ENCODE measurements around the gene CEP55. TPM values are rescaled to one million over a fixed set of nuclear protein-coding genes. Genes with fewer than 3 reads are reported as not detected.

The CEP55 gene
- total RNA-seq, 1 experiment from 2014 or later = 68.5 TPM

GRCh38 chr10:93475871-93476270, 20.5 kb upstream of the CEP55 start:
- no peak for DNase-seq (ENCODE audit: low spot score)
- H3K27me3 ChIP-seq (replicated peaks; ENCODE audit: insufficient read depth, low read depth, low read length, poor library complexity) = no peaks in the 10 kb centered on the region
- no peak for TF ChIP-seq CTCF (conservative IDR thresholded peaks at IDR 0.05; ENCODE audit: low read depth, low read length)
- TF ChIP-seq EZH2 (IDR thresholded peaks at IDR 0.05; ENCODE audit: borderline replicate concordance, low read depth, low read length, poor library complexity, severe bottlenecking) = no peak
- H3K9me3 ChIP-seq (ENCODE audit: low read depth, low read length, poor library complexity, severe bottlenecking) = no peaks in the 10 kb centered on the region
- peaks cover 4% of the 10 kb centered on the region for H3K4me1 ChIP-seq (ENCODE audit: insufficient read depth, low read length, poor library complexity, severe bottlenecking)
- BruUV-seq (replicated peaks) = no TSS peak
- no peak overlapping the region for H3K27ac ChIP-seq (ENCODE audit: low read depth, low read length, poor library complexity, severe bottlenecking)
- ChIA-PET POLR2A (ENCODE audit: low non-redundant PET) (no interaction called here), CTCF (interaction anchor here (0.7 kb wide), 2 partner anchors 63 to 100 kb away, joined by 3 to 14 read pairs; no protein-coding TSS in a partner anchor)
- H3K36me3 ChIP-seq (ENCODE audit: insufficient read depth, low read length, poor library complexity, severe bottlenecking) = no peaks in the 10 kb centered on the region
- intact Hi-C loops (cut with micrococcal nuclease; ENCODE audit: unreplicated experiment) = loop anchor here (2.0 kb wide), 1 partner anchor 39 kb away; no protein-coding TSS in a partner anchor
- no peak overlapping the region for H3K4me3 ChIP-seq (ENCODE audit: low read depth, low read length, poor library complexity, severe bottlenecking)

- TF ChIP-seq EZH2 (IDR thresholded peaks at IDR 0.05; ENCODE audit: borderline replicate concordance, low read depth, low read length, poor library complexity, severe bottlenecking) = no peak
- TF ChIP-seq CTCF (conservative IDR thresholded peaks at IDR 0.05; ENCODE audit: low read depth, low read length) = no peak
- Histone ChIP-seq H3K27me3 (replicated peaks; ENCODE audit: insufficient read depth, low read depth, low read length, poor library complexity) (no peaks in the 10 kb centered on the region), H3K9me3 (ENCODE audit: low read depth, low read length, poor library complexity, severe bottlenecking) (no peaks in the 10 kb centered on the region), H3K36me3 (ENCODE audit: insufficient read depth, low read length, poor library complexity, severe bottlenecking) (no peaks in the 10 kb centered on the region), H3K4me1 (ENCODE audit: insufficient read depth, low read length, poor library complexity, severe bottlenecking) (no peaks in the 10 kb centered on the region), H3K27ac (ENCODE audit: low read depth, low read length, poor library complexity, severe bottlenecking) (no peak overlapping the region), H3K4me3 (ENCODE audit: low read depth, low read length, poor library complexity, severe bottlenecking) (no peak overlapping the region)
- CTCF ChIA-PET = interaction anchor here (0.7 kb wide), 1 partner anchor 64 kb away, joined by 14 read pairs; no protein-coding TSS in a partner anchor
- intact Hi-C loops (cut with micrococcal nuclease; ENCODE audit: unreplicated experiment) = loop anchor here (2.0 kb wide), 1 partner anchor 40 kb away; no protein-coding TSS in a partner anchor
- DNase-seq (ENCODE audit: low spot score) = no peak
- no TSS peak for BruUV-seq (replicated peaks)
- POLR2A ChIA-PET (ENCODE audit: low non-redundant PET) = no interaction called here
These were observed 19.7 kb upstream of the CEP55 start for GRCh38 chr10:93476756-93477155.

GRCh38 chr10:93478873-93479272, 17.5 kb upstream of the CEP55 start:
- no peak for TF ChIP-seq CTCF (conservative IDR thresholded peaks at IDR 0.05; ENCODE audit: low read depth, low read length)
- TF ChIP-seq EZH2 (IDR thresholded peaks at IDR 0.05; ENCODE audit: borderline replicate concordance, low read depth, low read length, poor library complexity, severe bottlenecking) = no peak
- Histone ChIP-seq H3K36me3 (ENCODE audit: insufficient read depth, low read length, poor library complexity, severe bottlenecking) (no peaks in the 10 kb centered on the region), H3K27ac (ENCODE audit: low read depth, low read length, poor library complexity, severe bottlenecking) (no peak overlapping the region), H3K4me1 (ENCODE audit: insufficient read depth, low read length, poor library complexity, severe bottlenecking) (no peaks in the 10 kb centered on the region), H3K4me3 (ENCODE audit: low read depth, low read length, poor library complexity, severe bottlenecking) (no peak overlapping the region), H3K27me3 (replicated peaks; ENCODE audit: insufficient read depth, low read depth, low read length, poor library complexity) (no peaks in the 10 kb centered on the region), H3K9me3 (ENCODE audit: low read depth, low read length, poor library complexity, severe bottlenecking) (no peaks in the 10 kb centered on the region)
- BruUV-seq (replicated peaks) = no TSS peak
- DNase-seq (ENCODE audit: low spot score) = no peak
- intact Hi-C loops (cut with micrococcal nuclease; ENCODE audit: unreplicated experiment) = no loop called here
- POLR2A ChIA-PET (ENCODE audit: low non-redundant PET) = no interaction called here
- CTCF ChIA-PET = no interaction called here
